Measurements from ENCODE around the gene GSG1.

Gene GSG1

GRCh38 chr12:13103391-13104033 is at the start of gene GSG1:
TSS of gene GSG1 (minus strand) at chr12:13103667. CDS start at chr12:13103512, 155 bp downstream.
- no peak for DNase-seq

GRCh38 chr12:13153180-13153579 is 49.7 kb upstream of the GSG1 start:
- DNase-seq = no peak

- no peak for DNase-seq
Observed at GRCh38 chr12:13152756-13153155, 49.3 kb upstream of the GSG1 start.

- no peak for DNase-seq
Observed at GRCh38 chr12:13152281-13152680, 48.8 kb upstream of the GSG1 start.

- DNase-seq = no peak
Observed at GRCh38 chr12:13149411-13149810, 45.9 kb upstream of the GSG1 start.

GRCh38 chr12:13148485-13148847 is 45.0 kb upstream of the GSG1 start:
- DNase-seq = no peak

- DNase-seq = no peak
Observed at GRCh38 chr12:13147688-13148484, 44.4 kb upstream of the GSG1 start.

- DNase-seq = no peak
Observed at GRCh38 chr12:13146336-13146938, 43.0 kb upstream of the GSG1 start.

- DNase-seq = no peak
Observed at GRCh38 chr12:13144266-13144828, 40.9 kb upstream of the GSG1 start.

- no peak for DNase-seq
Observed at GRCh38 chr12:13142747-13143146, 39.3 kb upstream of the GSG1 start.

- no peak for DNase-seq
Observed at GRCh38 chr12:13141686-13142085, 38.2 kb upstream of the GSG1 start.

GRCh38 chr12:13135371-13136178 is 32.1 kb upstream of the GSG1 start:
- DNase-seq = no peak

- DNase-seq = no peak
Observed at GRCh38 chr12:13133886-13134285, 30.4 kb upstream of the GSG1 start.

GRCh38 chr12:13130981-13131380 is 27.5 kb upstream of the GSG1 start:
- no peak for DNase-seq

GRCh38 chr12:13128291-13128965 is 25.0 kb upstream of the GSG1 start:
- DNase-seq = no peak

- DNase-seq = no peak
Observed at GRCh38 chr12:13127444-13127843, 24.0 kb upstream of the GSG1 start.

GRCh38 chr12:13126494-13126893 is 23.0 kb upstream of the GSG1 start:
- DNase-seq = no peak

GRCh38 chr12:13125996-13126395 is 22.5 kb upstream of the GSG1 start:
- DNase-seq = no peak

- DNase-seq = no peak
Observed at GRCh38 chr12:13124656-13125505, 21.4 kb upstream of the GSG1 start.

- no peak for DNase-seq
Observed at GRCh38 chr12:13121568-13121967, 18.1 kb upstream of the GSG1 start.

- DNase-seq = no peak
Observed at GRCh38 chr12:13120413-13120812, 16.9 kb upstream of the GSG1 start.
